Measurements from ENCODE around the gene CFAP61. TPM values are rescaled to one million over a fixed set of nuclear protein-coding genes. Genes with fewer than 3 reads are reported as not detected.

Gene CFAP61
- total and polyA plus RNA-seq, 7 donors = 8.3 to 59.4 (median 24.5) TPM

DNA sequence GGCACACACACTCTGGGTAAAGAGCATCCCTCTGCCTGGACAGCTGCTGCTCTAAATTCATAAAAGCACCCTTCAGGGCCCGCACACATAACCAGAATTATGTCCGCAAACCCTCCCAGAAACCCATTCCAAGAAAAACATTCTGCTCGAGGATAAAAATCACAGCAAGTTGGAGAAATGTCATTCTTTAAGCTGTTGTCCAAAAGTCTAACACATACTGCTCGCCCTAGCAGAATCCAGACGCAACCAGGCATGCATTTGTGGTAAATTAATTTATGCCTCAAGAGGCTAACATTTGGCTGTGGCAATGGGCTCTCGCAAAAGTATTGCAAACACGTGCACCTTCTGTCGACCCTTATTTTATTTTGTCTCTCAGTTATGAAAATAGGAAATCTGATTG, 199.5 kb downstream of the CFAP61 start:
- 62 to 64% (median 62%) methylated on average over 8 of the region's 8 CpGs for WGBS, 3 donors
- DNase-seq = no peak
- peaks cover 0 to 8% of the 10 kb centered on the region in 2 donors for H3K36me3 ChIP-seq (ENCODE audit: insufficient read depth in 1 of 2, low read depth in 1 of 2)
- no peak overlapping the region for H3K4me3 ChIP-seq
- ATAC-seq = no peak
- no peaks in the 10 kb centered on the region for H3K27me3 ChIP-seq (ENCODE audit: insufficient read depth in 3 of 3, low read length in 2 of 3)
- no peaks in the 10 kb centered on the region for H3K4me1 ChIP-seq
- H3K27ac ChIP-seq = no peak overlapping the region
- intact Hi-C loops (cut with DNase I) = no loop called here
- TF ChIP-seq, protein P1, sequence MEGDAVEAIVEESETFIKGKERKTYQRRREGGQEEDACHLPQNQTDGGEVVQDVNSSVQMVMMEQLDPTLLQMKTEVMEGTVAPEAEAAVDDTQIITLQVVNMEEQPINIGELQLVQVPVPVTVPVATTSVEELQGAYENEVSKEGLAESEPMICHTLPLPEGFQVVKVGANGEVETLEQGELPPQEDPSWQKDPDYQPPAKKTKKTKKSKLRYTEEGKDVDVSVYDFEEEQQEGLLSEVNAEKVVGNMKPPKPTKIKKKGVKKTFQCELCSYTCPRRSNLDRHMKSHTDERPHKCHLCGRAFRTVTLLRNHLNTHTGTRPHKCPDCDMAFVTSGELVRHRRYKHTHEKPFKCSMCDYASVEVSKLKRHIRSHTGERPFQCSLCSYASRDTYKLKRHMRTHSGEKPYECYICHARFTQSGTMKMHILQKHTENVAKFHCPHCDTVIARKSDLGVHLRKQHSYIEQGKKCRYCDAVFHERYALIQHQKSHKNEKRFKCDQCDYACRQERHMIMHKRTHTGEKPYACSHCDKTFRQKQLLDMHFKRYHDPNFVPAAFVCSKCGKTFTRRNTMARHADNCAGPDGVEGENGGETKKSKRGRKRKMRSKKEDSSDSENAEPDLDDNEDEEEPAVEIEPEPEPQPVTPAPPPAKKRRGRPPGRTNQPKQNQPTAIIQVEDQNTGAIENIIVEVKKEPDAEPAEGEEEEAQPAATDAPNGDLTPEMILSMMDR (IDR thresholded peaks at IDR 0.05) = no peak
- H3K9me3 ChIP-seq = no peaks in the 10 kb centered on the region

DNA sequence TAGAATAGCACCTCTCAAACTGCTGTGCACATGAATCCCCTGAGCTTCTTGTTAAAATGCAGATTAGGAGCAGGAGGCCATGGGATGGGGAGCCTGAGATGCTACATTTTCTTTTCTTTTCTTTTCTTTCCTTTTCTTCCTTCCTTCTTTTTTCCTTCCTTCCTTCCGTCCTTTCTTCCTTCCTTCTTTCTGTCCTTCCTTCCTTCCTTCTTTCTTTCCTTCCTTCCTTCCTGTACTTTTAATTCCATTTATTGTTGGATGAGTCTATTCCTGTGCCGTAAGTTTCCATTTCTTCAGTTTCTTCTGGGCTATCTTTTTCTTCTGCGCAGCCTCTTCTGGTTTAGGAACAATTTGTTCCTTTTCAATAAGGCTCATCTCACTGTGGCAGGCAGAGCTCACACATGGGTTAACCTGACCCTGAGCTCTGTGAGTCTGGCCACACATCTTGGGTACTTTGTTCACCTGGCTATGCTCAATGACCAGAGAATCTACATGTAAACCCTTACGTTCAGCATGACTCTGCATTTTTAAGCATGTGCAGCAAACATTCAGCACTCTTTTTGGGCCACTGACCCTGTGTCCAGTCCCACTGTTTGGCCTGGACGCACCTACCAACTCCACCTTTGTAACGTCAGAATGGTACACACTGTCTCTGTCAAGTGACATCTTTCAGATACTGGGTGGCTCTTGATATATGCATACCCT, 200.9 kb downstream of the CFAP61 start:
- no peak overlapping the region for H3K27ac ChIP-seq
- TF ChIP-seq, protein P1 (IDR thresholded peaks at IDR 0.05) = no peak
- H3K4me1 ChIP-seq = no peaks in the 10 kb centered on the region
- DNase-seq (no peak), ATAC-seq (no peak)
- peaks cover 0 to 5% of the 10 kb centered on the region in 2 donors for H3K36me3 ChIP-seq (ENCODE audit: insufficient read depth in 1 of 2, low read depth in 1 of 2)
- no peaks in the 10 kb centered on the region for H3K27me3 ChIP-seq (ENCODE audit: insufficient read depth in 3 of 3, low read length in 2 of 3)
- intact Hi-C loops (cut with DNase I) = no loop called here
- H3K4me3 ChIP-seq = no peak overlapping the region
- 77 to 91% (median 88%) methylated on average over 6 of the region's 6 CpGs for WGBS, 3 donors
- H3K9me3 ChIP-seq = no peaks in the 10 kb centered on the region

DNA sequence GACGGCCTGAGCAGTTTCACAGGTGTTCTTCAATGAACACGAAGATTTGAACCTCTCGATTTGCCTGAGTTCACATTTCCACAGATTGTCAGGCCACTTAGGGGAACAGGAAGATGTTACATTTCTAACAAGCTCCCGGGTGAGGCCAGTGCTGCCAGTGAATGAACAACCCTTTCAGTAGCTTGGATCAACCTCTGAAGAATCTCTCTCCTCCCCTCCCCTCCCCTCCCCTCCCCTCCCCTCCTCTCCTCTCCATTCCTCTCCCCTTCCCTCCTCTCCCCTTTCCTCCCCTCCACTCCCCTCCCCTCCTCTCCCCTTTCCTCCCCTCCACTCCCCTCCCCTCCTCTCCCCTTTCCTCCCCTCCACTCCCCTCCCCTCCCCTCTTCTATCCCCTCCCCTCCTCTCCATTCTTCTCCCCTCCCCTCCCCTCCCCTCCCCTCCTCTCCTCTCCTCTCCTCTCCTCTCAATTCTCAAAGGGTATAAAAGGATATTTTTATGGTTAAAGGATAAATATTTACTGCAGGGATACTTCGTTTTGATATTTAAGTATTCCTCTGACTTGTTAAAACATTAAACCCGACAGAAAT, 201.5 kb downstream of the CFAP61 start:
- no peak overlapping the region for H3K27ac ChIP-seq
- H3K4me1 ChIP-seq = no peaks in the 10 kb centered on the region
- no peak for ATAC-seq
- DNase-seq = no peak
- TF ChIP-seq, protein P1 (IDR thresholded peaks at IDR 0.05) = no peak
- H3K27me3 ChIP-seq (ENCODE audit: insufficient read depth in 3 of 3, low read length in 2 of 3) = no peaks in the 10 kb centered on the region
- no peak overlapping the region for H3K4me3 ChIP-seq
- 42 to 64% (median 48%) methylated on average over 6 of the region's 6 CpGs for WGBS, 3 donors
- intact Hi-C loops (cut with DNase I) = no loop called here
- no peaks in the 10 kb centered on the region for H3K9me3 ChIP-seq
- peaks cover 0 to 5% of the 10 kb centered on the region in 2 donors for H3K36me3 ChIP-seq (ENCODE audit: insufficient read depth in 1 of 2, low read depth in 1 of 2)

DNA sequence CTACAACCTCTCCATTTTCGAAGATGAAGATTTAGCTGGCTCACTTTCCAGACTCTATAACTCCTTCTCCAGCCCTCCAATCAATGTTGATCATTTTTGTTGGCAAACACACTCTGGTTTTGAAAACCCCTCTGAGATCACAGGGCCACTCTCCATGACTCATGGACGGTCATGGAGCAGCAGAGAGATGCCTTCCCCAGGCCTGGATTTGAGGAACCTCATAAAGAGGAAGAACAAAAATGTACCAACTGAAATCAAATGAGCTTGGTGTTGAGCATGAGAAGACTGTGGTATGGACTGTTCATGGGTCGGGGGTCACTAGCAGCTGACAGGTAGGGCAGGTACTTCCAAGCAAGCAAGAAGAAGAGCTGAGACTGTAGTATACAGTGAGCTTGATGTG, 202.8 kb downstream of the CFAP61 start:
- no peaks in the 10 kb centered on the region for H3K9me3 ChIP-seq
- H3K4me1 ChIP-seq = no peaks in the 10 kb centered on the region
- TF ChIP-seq, protein P1 (IDR thresholded peaks at IDR 0.05) = no peak
- H3K27me3 ChIP-seq (ENCODE audit: insufficient read depth in 3 of 3, low read length in 2 of 3) = no peaks in the 10 kb centered on the region
- 84 to 86% (median 85%) methylated on average over 3 of the region's 3 CpGs for WGBS, 3 donors
- no peak for ATAC-seq
- H3K36me3 ChIP-seq (ENCODE audit: insufficient read depth in 1 of 2, low read depth in 1 of 2) = peaks cover 0 to 5% of the 10 kb centered on the region in 2 donors
- no peak for DNase-seq
- intact Hi-C loops (cut with DNase I) = no loop called here
- no peak overlapping the region for H3K4me3 ChIP-seq
- H3K27ac ChIP-seq = no peak overlapping the region

All from psoas muscle (tissue), 8 donors.